ENCODE results near the gene TRPM8. TPM values are rescaled to one million over a fixed set of nuclear protein-coding genes. Genes with fewer than 3 reads are reported as not detected.

TRPM8 gene
- total RNA-seq, 1 donor, result not detected

DNA sequence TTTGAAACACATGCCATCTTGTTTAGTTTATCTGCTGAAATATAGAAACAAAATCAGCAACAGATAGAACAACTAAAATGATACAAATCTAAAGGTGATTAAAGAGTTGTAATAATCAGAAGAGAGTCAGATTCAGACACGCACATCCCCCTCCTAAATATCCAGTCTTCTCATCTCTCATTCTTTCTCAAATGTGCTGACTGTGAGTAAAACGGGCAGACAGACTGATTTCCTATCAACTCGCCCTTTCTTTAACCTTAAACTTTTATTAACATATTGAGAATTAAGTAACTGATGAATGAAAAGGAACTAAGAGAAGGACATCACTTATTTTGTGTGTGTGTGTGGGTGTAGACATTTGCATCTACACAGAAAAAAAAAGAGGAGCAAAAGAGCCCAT, 98.7 kb downstream of the TRPM8 start:
- no peak overlapping the region for H3K27ac ChIP-seq (ENCODE audit: low read depth, low read length)
- no peaks in the 10 kb centered on the region for H3K4me1 ChIP-seq (ENCODE audit: insufficient read depth, low read length)
- DNase-seq (ENCODE audit: insufficient read length, low spot score, missing footprints), result no peak
- no peaks in the 10 kb centered on the region for H3K9me3 ChIP-seq (ENCODE audit: low read depth, low read length)
- no peak overlapping the region for H3K4me2 ChIP-seq (ENCODE audit: insufficient read depth, low read length)
- H3K36me3 ChIP-seq (ENCODE audit: insufficient read depth, low read length), result no peaks in the 10 kb centered on the region
- H3K4me3 ChIP-seq (ENCODE audit: insufficient read depth, low read length), result no peak overlapping the region
- H2AFZ ChIP-seq (ENCODE audit: low read length), result no peak overlapping the region
- H3K79me2 ChIP-seq (ENCODE audit: insufficient read depth, low read length), result no peaks in the 10 kb centered on the region
- TF ChIP-seq, protein P1, sequence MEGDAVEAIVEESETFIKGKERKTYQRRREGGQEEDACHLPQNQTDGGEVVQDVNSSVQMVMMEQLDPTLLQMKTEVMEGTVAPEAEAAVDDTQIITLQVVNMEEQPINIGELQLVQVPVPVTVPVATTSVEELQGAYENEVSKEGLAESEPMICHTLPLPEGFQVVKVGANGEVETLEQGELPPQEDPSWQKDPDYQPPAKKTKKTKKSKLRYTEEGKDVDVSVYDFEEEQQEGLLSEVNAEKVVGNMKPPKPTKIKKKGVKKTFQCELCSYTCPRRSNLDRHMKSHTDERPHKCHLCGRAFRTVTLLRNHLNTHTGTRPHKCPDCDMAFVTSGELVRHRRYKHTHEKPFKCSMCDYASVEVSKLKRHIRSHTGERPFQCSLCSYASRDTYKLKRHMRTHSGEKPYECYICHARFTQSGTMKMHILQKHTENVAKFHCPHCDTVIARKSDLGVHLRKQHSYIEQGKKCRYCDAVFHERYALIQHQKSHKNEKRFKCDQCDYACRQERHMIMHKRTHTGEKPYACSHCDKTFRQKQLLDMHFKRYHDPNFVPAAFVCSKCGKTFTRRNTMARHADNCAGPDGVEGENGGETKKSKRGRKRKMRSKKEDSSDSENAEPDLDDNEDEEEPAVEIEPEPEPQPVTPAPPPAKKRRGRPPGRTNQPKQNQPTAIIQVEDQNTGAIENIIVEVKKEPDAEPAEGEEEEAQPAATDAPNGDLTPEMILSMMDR (IDR thresholded peaks at IDR 0.05; ENCODE audit: extremely low read depth, low read depth, low read length), result no peak
- H3K27me3 ChIP-seq (ENCODE audit: insufficient read depth, low read length), result peaks cover 40% of the 10 kb centered on the region
- no peaks in the 10 kb centered on the region for H4K20me1 ChIP-seq (ENCODE audit: insufficient read depth, low read length)

DNA sequence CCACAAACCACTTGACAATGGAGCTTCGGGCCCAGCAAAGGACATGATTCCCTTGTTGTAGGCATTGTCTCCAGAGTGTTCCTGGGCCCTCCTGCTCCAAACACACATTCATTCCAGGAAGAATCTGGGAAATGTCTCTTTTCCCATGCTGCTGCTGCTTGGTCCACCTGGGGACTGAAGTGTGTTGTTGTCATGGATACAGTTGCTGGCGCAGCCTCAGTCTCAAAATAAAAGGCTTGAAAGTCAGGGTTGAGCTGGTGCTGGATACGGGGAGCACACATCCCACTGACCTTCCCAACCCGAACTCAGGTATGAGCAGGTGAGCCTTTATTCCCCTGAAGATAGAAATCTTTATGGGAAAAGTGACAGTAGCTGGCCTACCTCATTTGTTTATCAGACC, 102.7 kb downstream of the TRPM8 start:
- Histone ChIP-seq H3K4me3 (ENCODE audit: insufficient read depth, low read length) (no peak overlapping the region), H3K9me3 (ENCODE audit: low read depth, low read length) (no peaks in the 10 kb centered on the region), H3K4me2 (ENCODE audit: insufficient read depth, low read length) (no peak overlapping the region), H3K79me2 (ENCODE audit: insufficient read depth, low read length) (no peaks in the 10 kb centered on the region), H4K20me1 (ENCODE audit: insufficient read depth, low read length) (no peaks in the 10 kb centered on the region), H2AFZ (ENCODE audit: low read length) (no peak overlapping the region), H3K4me1 (ENCODE audit: insufficient read depth, low read length) (no peaks in the 10 kb centered on the region), H3K27ac (ENCODE audit: low read depth, low read length) (no peak overlapping the region), H3K36me3 (ENCODE audit: insufficient read depth, low read length) (no peaks in the 10 kb centered on the region), H3K27me3 (ENCODE audit: insufficient read depth, low read length) (peaks cover 33% of the 10 kb centered on the region)
- DNase-seq (ENCODE audit: insufficient read length, low spot score, missing footprints), result no peak
- TF ChIP-seq, protein P1 (IDR thresholded peaks at IDR 0.05; ENCODE audit: extremely low read depth, low read depth, low read length), result no peak

DNA sequence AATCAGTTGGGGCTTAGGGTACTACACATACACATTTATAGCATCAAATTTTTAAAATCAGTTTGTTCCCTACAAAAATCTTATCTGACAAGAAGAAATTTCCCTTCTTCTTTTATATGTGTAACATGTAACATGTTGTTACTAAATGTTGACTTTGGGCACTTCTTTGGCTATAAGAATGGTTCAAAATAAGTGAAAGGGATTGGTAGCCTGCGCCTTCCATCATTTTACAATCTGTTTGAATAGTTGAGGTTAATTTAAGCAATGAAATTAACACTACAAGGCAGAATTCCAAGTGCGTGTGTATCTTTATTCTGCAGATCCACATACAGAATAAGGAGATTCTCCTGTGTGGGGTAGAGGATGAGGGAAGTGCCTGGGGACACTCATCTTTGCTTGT, 103.2 kb downstream of the TRPM8 start:
- H2AFZ ChIP-seq (ENCODE audit: low read length), result no peak overlapping the region
- H4K20me1 ChIP-seq (ENCODE audit: insufficient read depth, low read length), result no peaks in the 10 kb centered on the region
- peaks cover 31% of the 10 kb centered on the region for H3K27me3 ChIP-seq (ENCODE audit: insufficient read depth, low read length)
- H3K4me3 ChIP-seq (ENCODE audit: insufficient read depth, low read length), result no peak overlapping the region
- no peaks in the 10 kb centered on the region for H3K9me3 ChIP-seq (ENCODE audit: low read depth, low read length)
- H3K79me2 ChIP-seq (ENCODE audit: insufficient read depth, low read length), result no peaks in the 10 kb centered on the region
- H3K4me1 ChIP-seq (ENCODE audit: insufficient read depth, low read length), result no peaks in the 10 kb centered on the region
- H3K36me3 ChIP-seq (ENCODE audit: insufficient read depth, low read length), result no peaks in the 10 kb centered on the region
- no peak overlapping the region for H3K27ac ChIP-seq (ENCODE audit: low read depth, low read length)
- no peak for DNase-seq (ENCODE audit: insufficient read length, low spot score, missing footprints)
- no peak overlapping the region for H3K4me2 ChIP-seq (ENCODE audit: insufficient read depth, low read length)
- TF ChIP-seq, protein P1 (IDR thresholded peaks at IDR 0.05; ENCODE audit: extremely low read depth, low read depth, low read length), result no peak

GRCh38 chr2:234022424-234022823, 105.3 kb downstream of the TRPM8 start:
- H2AFZ ChIP-seq (ENCODE audit: low read length), result no peak overlapping the region
- TF ChIP-seq, protein P1 (IDR thresholded peaks at IDR 0.05; ENCODE audit: extremely low read depth, low read depth, low read length), result no peak
- no peaks in the 10 kb centered on the region for H4K20me1 ChIP-seq (ENCODE audit: insufficient read depth, low read length)
- H3K4me3 ChIP-seq (ENCODE audit: insufficient read depth, low read length), result no peak overlapping the region
- no peak for DNase-seq (ENCODE audit: insufficient read length, low spot score, missing footprints)
- H3K9me3 ChIP-seq (ENCODE audit: low read depth, low read length), result no peaks in the 10 kb centered on the region
- H3K36me3 ChIP-seq (ENCODE audit: insufficient read depth, low read length), result no peaks in the 10 kb centered on the region
- no peak overlapping the region for H3K4me2 ChIP-seq (ENCODE audit: insufficient read depth, low read length)
- H3K4me1 ChIP-seq (ENCODE audit: insufficient read depth, low read length), result peaks cover 8% of the 10 kb centered on the region
- peaks cover 14% of the 10 kb centered on the region for H3K27me3 ChIP-seq (ENCODE audit: insufficient read depth, low read length)
- H3K27ac ChIP-seq (ENCODE audit: low read depth, low read length), result no peak overlapping the region
- H3K79me2 ChIP-seq (ENCODE audit: insufficient read depth, low read length), result no peaks in the 10 kb centered on the region
